Uterus (tissue), 4 donors: ENCODE data around the gene INIP. TPM values are rescaled to one million over a fixed set of nuclear protein-coding genes. Genes with fewer than 3 reads are reported as not detected.
A peak's percentile ranks its signal among the peaks of the same experiment; 100 is the strongest.

ENCODE experiments used
- DNase-seq, 2 donors: peaks; one replicate each; pipeline ENCODE4 v3.0.0-alpha.2; 2019 to 2020
- H3K27ac ChIP-seq, 2 donors: fragments of 200-600 bp; sonication (generic); 1 replicate in 1 of 2; 2 replicates in 1 of 2; pipeline ENCODE4 v1.5.1; 2016 to 2018
- H3K27me3 ChIP-seq, 2 donors: fragments of 200-600 bp; sonication (generic); one replicate each; pipeline ENCODE4 v1.5.1; 2018 to 2019; ENCODE audit warnings: control low read depth in 1 of 2
- H3K36me3 ChIP-seq, 2 donors: fragments of 200-600 bp; sonication (generic); one replicate each; pipeline ENCODE4 v1.5.1; 2019; ENCODE audit warnings: control low read depth in 1 of 2
- H3K4me1 ChIP-seq, 2 donors: fragments of 200-600 bp; sonication (generic); one replicate each; pipeline ENCODE4 v1.5.1; 2018 to 2019; ENCODE audit warnings: control low read depth in 1 of 2
- H3K4me3 ChIP-seq, 2 donors: fragments of 200-600 bp; sonication (generic); 1 replicate in 1 of 2; 2 replicates in 1 of 2; pipeline ENCODE4 v1.5.1; 2018 to 2019; ENCODE audit warnings: mild to moderate bottlenecking in 1 of 2
- H3K9me3 ChIP-seq, 2 donors: fragments of 200-600 bp; sonication (generic); one replicate each; pipeline ENCODE4 v1.5.1; 2019; ENCODE audit warnings: control low read depth in 1 of 2
- CTCF ChIP-seq, 4 experiments: fragments of 200-600 bp in 2 of 4; fragments of 450-650 bp in 2 of 4; sonication (generic) in 2 of 4; IDR thresholded peaks; one replicate each; pipeline ENCODE4 v1.5.1; 2016 to 2019; ENCODE audit warnings: antibody characterized with exemption in 4 of 4, mild to moderate bottlenecking in 2 of 4, moderate library complexity in 1 of 4
- POLR2A ChIP-seq, 2 donors: fragments of 450-650 bp; IDR thresholded peaks; one replicate each; pipeline ENCODE4 v1.6.1; 2016; ENCODE audit warnings: antibody characterized with exemption in 2 of 2, mild to moderate bottlenecking in 1 of 2, moderate library complexity in 1 of 2
- intact Hi-C: fragments of 100-400 bp; cut with DNase I; formaldehyde crosslinking; loops from one replicate; pipeline ENCODE4 v1.15.1; 2023; ENCODE audit warnings: low total_unique reads
- total RNA-seq, 4 donors: library from RNA; depleted of rRNA in 3 of 4; stranded (reverse); fragments of >200 nt in 3 of 4; gene quantifications; one replicate each; pipeline versions ENCODE4 v1.1.0 to v1.2.4, GENCODE V29; 2014 to 2023
- donor health status: DM: yes; HTN: yes; CAD: no.

INIP gene
- total RNA-seq, 4 donors from 2014 or later, result 15.2 to 215 (median 57.6) TPM

DNA sequence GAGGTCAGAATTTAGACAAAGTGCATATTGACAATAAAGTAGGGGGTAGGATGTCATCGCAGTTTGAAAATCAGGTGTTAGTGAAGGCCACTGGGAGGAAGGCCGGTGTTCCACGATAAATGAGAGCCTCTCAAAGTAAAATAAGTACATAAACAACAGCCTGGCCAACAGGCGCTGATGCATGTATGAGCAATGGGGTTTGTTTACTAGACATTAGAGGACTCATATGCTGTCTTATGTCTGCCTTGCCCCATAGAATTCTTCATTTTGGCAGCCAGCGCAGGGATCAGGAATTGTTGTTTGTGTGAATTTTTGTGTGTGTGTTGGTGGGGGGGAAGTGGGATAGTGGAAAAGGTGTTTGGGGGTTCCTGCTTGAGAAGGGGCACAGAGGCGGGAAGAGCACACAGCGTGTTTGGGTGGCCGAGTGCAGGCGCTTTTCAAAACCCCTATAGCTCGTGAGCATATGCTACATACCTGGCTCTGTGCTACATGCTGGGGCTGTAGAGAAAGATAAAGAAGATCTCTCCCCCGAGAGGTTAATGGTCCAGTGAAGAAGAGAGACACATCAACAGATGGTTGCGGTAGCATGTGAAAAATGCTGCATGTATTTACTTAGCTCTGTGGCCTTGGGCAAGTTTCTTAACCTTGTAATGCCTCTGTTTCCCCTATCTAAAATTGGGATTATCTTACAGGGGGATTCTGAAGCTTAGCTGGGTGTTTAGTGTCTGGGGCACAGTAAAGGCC lies 44.2 kb upstream of the INIP start:
- no peaks in the 10 kb centered on the region for H3K9me3 ChIP-seq
- intact Hi-C loops, result no loop called here
- H3K4me1 ChIP-seq, result no peaks in the 10 kb centered on the region
- no peak overlapping the region for H3K4me3 ChIP-seq
- H3K27ac ChIP-seq, result no peak overlapping the region
- no peak for DNase-seq
- no peak for TF ChIP-seq POLR2A (IDR thresholded peaks at IDR 0.05)
- TF ChIP-seq CTCF (IDR thresholded peaks at IDR 0.05), result no peak
- no peaks in the 10 kb centered on the region for H3K36me3 ChIP-seq
- no peaks in the 10 kb centered on the region for H3K27me3 ChIP-seq

GRCh38 chr9:112760821-112761220 lies 42.9 kb upstream of the INIP start:
- H3K4me1 ChIP-seq, result peaks cover 0 to 3% of the 10 kb centered on the region in 2 donors
- H3K9me3 ChIP-seq, result no peaks in the 10 kb centered on the region
- no peak for DNase-seq
- no peaks in the 10 kb centered on the region for H3K27me3 ChIP-seq
- H3K27ac ChIP-seq, result no peak overlapping the region
- H3K36me3 ChIP-seq, result no peaks in the 10 kb centered on the region
- H3K4me3 ChIP-seq, result no peak overlapping the region
- TF ChIP-seq POLR2A (IDR thresholded peaks at IDR 0.05) (no peak), CTCF (IDR thresholded peaks at IDR 0.05) (no peak)
- intact Hi-C loops, result no loop called here

- peak overlapping the region in 1 of 2 donors; percentile 36 for H3K27ac ChIP-seq
- TF ChIP-seq POLR2A (IDR thresholded peaks at IDR 0.05) (no peak), CTCF (IDR thresholded peaks at IDR 0.05) (no peak)
- H3K4me1 ChIP-seq, result peaks cover 0 to 3% of the 10 kb centered on the region in 2 donors
- H3K4me3 ChIP-seq, result no peak overlapping the region
- DNase-seq, result no peak
- no peaks in the 10 kb centered on the region for H3K36me3 ChIP-seq
- H3K27me3 ChIP-seq, result no peaks in the 10 kb centered on the region
- H3K9me3 ChIP-seq, result no peaks in the 10 kb centered on the region
- intact Hi-C loops, result no loop called here
Measured at GRCh38 chr9:112757940-112758339, 40.0 kb upstream of the INIP start.

- TF ChIP-seq POLR2A (IDR thresholded peaks at IDR 0.05), result no peak
- TF ChIP-seq CTCF (IDR thresholded peaks at IDR 0.05), result no peak
- no peaks in the 10 kb centered on the region for H3K36me3 ChIP-seq
- H3K4me1 ChIP-seq, result peaks cover 0 to 3% of the 10 kb centered on the region in 2 donors
- no peak overlapping the region for H3K4me3 ChIP-seq
- H3K27me3 ChIP-seq, result no peaks in the 10 kb centered on the region
- no peak for DNase-seq
- no peaks in the 10 kb centered on the region for H3K9me3 ChIP-seq
- peak overlapping the region in 1 of 2 donors; percentile 36 for H3K27ac ChIP-seq
- intact Hi-C loops, result no loop called here
Measured at GRCh38 chr9:112757282-112757883, 39.5 kb upstream of the INIP start.

DNA sequence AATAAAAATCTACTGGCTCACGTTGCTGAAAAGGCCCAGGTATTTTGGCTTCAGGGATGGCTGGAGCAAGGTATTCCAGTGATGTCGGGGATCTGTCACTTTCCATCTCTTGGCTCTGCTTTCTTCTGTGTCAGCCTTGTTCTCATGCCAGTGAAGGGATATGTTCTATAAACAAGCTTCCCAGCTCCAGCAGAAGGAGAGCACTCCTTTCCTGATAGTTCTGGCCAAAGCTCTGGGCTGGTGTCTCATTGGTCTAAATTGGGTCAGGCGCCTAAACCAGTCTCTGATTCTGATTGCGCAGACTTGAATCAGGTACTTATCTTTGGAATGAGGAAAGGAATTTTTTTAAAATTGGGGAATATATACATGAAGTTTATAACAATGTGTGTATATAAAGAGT lies 37.8 kb upstream of the INIP start:
- no peak for TF ChIP-seq CTCF (IDR thresholded peaks at IDR 0.05)
- TF ChIP-seq POLR2A (IDR thresholded peaks at IDR 0.05), result no peak
- no peaks in the 10 kb centered on the region for H3K9me3 ChIP-seq
- intact Hi-C loops, result no loop called here
- H3K36me3 ChIP-seq, result no peaks in the 10 kb centered on the region
- H3K27me3 ChIP-seq, result no peaks in the 10 kb centered on the region
- peaks cover 0 to 3% of the 10 kb centered on the region in 2 donors for H3K4me1 ChIP-seq
- DNase-seq, result no peak
- H3K27ac ChIP-seq, result peak overlapping the region in 1 of 2 donors; percentile 66
- no peak overlapping the region for H3K4me3 ChIP-seq
